ENCODE data around the gene RBBP8NL. TPM values are rescaled to one million over a fixed set of nuclear protein-coding genes. Genes with fewer than 3 reads are reported as not detected.

Gene RBBP8NL
- total and polyA plus RNA-seq, 4 donors, result under 0.01 to 0.14 TPM; not detected in 2

DNA sequence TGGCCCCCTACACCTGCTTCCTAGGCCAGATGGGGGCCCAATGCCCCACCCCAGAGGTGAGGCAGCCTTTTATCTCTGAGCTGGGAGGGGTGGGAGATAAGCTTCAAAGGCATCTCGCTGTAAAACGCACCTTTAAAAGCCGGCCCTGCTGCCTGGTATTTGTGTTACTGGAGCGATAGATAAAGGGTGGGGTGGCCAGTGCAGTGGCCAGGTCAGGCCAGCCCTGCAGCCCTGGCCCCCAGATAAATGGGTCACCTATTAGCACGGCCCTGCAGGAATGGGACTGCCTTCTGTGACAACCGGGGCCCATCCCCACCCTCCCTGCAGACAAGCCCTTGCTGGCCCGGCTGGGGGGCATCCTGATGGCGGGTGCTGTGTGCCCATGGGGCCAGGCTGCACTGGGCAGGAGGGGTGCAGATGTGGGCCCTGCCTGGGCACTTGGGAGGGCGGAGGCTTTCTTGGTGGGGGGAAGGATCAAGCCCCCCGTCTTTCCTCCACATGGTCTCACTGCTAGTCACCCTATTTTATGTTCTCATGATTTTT lies 3.0 kb upstream of the RBBP8NL start:
- Histone ChIP-seq H3K4me1 (ENCODE audit: control insufficient read depth in 4 of 4, insufficient read depth in 4 of 4, low read length in 3 of 4) (no peaks in the 10 kb centered on the region), H3K9ac (ENCODE audit: low read depth in 1 of 2, low read length in 2 of 2) (no peak overlapping the region), H3K27ac (ENCODE audit: low read depth in 1 of 2, low read length in 2 of 2) (no peak overlapping the region), H3K4me3 (ENCODE audit: low read depth in 1 of 3, low read length in 3 of 3) (no peak overlapping the region), H3K9me3 (ENCODE audit: control insufficient read depth in 4 of 4, low read length in 3 of 4) (no peaks in the 10 kb centered on the region), H3K36me3 (ENCODE audit: control insufficient read depth in 4 of 4, insufficient read depth in 3 of 4, low read depth in 1 of 4, low read length in 3 of 4) (no peaks in the 10 kb centered on the region), H3K27me3 (ENCODE audit: control insufficient read depth in 4 of 4, insufficient read depth in 4 of 4, low read length in 3 of 4) (no peaks in the 10 kb centered on the region)
- no peak for DNase-seq (ENCODE audit: low spot score)
- WGBS, result 44% methylated on average over 10 of the region's 10 CpGs
- TF ChIP-seq HNF4G (IDR thresholded peaks at IDR 0.05) (no peak), SP1 (IDR thresholded peaks at IDR 0.05) (no peak), TAF1 (conservative IDR thresholded peaks at IDR 0.05) (no peak), FOXA2 (IDR thresholded peaks at IDR 0.05) (no peak), NR2F2 (IDR thresholded peaks at IDR 0.05) (no peak), FOXA1 (IDR thresholded peaks at IDR 0.05) (no peak), RAD21 (IDR thresholded peaks at IDR 0.05) (no peak), JUND (IDR thresholded peaks at IDR 0.05) (no peak), GABPA (IDR thresholded peaks at IDR 0.05 in 1 of 2, conservative IDR thresholded peaks at IDR 0.05 in 1 of 2) (no peak), RXRA (IDR thresholded peaks at IDR 0.05) (no peak), EGR1 (IDR thresholded peaks at IDR 0.05; ENCODE audit: low read depth in 2 of 2) (no peak), HNF4A (conservative IDR thresholded peaks at IDR 0.05) (no peak), YY1 (IDR thresholded peaks at IDR 0.05) (no peak)
- TF ChIP-seq, protein P1, sequence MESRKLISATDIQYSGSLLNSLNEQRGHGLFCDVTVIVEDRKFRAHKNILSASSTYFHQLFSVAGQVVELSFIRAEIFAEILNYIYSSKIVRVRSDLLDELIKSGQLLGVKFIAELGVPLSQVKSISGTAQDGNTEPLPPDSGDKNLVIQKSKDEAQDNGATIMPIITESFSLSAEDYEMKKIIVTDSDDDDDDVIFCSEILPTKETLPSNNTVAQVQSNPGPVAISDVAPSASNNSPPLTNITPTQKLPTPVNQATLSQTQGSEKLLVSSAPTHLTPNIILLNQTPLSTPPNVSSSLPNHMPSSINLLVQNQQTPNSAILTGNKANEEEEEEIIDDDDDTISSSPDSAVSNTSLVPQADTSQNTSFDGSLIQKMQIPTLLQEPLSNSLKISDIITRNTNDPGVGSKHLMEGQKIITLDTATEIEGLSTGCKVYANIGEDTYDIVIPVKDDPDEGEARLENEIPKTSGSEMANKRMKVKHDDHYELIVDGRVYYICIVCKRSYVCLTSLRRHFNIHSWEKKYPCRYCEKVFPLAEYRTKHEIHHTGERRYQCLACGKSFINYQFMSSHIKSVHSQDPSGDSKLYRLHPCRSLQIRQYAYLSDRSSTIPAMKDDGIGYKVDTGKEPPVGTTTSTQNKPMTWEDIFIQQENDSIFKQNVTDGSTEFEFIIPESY (IDR thresholded peaks at IDR 0.05), result no peak
- TF ChIP-seq, protein P2, sequence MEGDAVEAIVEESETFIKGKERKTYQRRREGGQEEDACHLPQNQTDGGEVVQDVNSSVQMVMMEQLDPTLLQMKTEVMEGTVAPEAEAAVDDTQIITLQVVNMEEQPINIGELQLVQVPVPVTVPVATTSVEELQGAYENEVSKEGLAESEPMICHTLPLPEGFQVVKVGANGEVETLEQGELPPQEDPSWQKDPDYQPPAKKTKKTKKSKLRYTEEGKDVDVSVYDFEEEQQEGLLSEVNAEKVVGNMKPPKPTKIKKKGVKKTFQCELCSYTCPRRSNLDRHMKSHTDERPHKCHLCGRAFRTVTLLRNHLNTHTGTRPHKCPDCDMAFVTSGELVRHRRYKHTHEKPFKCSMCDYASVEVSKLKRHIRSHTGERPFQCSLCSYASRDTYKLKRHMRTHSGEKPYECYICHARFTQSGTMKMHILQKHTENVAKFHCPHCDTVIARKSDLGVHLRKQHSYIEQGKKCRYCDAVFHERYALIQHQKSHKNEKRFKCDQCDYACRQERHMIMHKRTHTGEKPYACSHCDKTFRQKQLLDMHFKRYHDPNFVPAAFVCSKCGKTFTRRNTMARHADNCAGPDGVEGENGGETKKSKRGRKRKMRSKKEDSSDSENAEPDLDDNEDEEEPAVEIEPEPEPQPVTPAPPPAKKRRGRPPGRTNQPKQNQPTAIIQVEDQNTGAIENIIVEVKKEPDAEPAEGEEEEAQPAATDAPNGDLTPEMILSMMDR (IDR thresholded peaks at IDR 0.05; ENCODE audit: low read depth, low read length, missing input control), result no peak
- TF ChIP-seq, protein P3, sequence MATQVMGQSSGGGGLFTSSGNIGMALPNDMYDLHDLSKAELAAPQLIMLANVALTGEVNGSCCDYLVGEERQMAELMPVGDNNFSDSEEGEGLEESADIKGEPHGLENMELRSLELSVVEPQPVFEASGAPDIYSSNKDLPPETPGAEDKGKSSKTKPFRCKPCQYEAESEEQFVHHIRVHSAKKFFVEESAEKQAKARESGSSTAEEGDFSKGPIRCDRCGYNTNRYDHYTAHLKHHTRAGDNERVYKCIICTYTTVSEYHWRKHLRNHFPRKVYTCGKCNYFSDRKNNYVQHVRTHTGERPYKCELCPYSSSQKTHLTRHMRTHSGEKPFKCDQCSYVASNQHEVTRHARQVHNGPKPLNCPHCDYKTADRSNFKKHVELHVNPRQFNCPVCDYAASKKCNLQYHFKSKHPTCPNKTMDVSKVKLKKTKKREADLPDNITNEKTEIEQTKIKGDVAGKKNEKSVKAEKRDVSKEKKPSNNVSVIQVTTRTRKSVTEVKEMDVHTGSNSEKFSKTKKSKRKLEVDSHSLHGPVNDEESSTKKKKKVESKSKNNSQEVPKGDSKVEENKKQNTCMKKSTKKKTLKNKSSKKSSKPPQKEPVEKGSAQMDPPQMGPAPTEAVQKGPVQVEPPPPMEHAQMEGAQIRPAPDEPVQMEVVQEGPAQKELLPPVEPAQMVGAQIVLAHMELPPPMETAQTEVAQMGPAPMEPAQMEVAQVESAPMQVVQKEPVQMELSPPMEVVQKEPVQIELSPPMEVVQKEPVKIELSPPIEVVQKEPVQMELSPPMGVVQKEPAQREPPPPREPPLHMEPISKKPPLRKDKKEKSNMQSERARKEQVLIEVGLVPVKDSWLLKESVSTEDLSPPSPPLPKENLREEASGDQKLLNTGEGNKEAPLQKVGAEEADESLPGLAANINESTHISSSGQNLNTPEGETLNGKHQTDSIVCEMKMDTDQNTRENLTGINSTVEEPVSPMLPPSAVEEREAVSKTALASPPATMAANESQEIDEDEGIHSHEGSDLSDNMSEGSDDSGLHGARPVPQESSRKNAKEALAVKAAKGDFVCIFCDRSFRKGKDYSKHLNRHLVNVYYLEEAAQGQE (IDR thresholded peaks at IDR 0.05), result no peak
- TF ChIP-seq, protein P4, sequence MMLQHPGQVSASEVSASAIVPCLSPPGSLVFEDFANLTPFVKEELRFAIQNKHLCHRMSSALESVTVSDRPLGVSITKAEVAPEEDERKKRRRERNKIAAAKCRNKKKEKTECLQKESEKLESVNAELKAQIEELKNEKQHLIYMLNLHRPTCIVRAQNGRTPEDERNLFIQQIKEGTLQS (IDR thresholded peaks at IDR 0.05), result no peak
- TF ChIP-seq, protein P5, sequence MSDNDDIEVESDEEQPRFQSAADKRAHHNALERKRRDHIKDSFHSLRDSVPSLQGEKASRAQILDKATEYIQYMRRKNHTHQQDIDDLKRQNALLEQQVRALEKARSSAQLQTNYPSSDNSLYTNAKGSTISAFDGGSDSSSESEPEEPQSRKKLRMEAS (IDR thresholded peaks at IDR 0.05), result no peak
